HG03469 (cell line): ENCODE measurements around the gene MID2.
"Not testable (repeated sequence)": the region's sequence is repeated elsewhere in the genome, so short reads cannot be mapped to it uniquely, and the experiment has no call there.

Experiments used
- ATAC-seq: cut with Tn5 transposase; IDR thresholded peaks from one replicate; pipeline ENCODE4 v1.9.1; 2021; ENCODE audit warnings: mild to moderate bottlenecking, moderate library complexity, moderate number of reproducible peaks; ENCODE audit not compliant: unreplicated experiment

MID2 gene

DNA sequence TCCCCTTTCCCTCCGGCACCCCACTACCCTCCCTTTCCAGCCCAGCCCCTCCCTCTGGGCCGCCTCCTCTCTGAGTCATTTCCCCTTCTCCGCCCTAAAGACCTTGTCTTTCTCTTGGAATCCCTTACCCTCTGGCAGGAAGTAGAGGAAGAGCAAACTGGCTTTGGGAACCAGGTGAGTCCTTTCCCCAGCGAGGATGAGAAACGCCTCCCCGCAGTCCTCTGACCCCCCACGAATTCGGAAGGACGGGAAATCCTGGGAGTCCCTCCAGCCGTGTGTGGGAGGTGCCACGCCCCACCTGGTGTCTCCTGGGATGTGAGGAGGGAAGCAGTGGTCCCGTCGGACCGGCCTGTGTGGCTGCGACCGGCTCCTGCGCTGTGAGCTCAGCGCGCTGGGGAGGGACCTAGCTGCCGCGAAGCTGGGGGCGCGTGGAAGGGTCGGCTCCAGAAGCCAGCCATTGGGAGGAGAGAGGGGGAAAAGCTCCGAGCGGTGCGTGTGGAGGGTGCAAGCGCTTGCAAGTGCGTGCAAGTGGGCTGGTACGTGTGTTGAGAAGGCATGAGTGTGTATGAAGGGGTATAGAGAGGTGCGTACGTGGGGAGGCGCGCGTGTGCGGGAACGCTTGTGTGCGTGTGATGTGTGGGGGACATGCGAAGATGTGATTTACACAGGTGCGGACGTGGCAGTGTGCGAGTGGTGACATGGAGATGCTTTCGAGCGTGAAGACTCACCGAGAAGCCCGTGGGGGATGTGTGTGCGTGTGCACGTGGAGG lies 110.2 kb downstream of the MID2 start:
- ATAC-seq: no peak

GRCh38 chrX:107936434-107936730 lies 110.7 kb downstream of the MID2 start:
- ATAC-seq: no peak

- no peak for ATAC-seq
Measured at GRCh38 chrX:107940095-107940494, 114.4 kb downstream of the MID2 start.

DNA sequence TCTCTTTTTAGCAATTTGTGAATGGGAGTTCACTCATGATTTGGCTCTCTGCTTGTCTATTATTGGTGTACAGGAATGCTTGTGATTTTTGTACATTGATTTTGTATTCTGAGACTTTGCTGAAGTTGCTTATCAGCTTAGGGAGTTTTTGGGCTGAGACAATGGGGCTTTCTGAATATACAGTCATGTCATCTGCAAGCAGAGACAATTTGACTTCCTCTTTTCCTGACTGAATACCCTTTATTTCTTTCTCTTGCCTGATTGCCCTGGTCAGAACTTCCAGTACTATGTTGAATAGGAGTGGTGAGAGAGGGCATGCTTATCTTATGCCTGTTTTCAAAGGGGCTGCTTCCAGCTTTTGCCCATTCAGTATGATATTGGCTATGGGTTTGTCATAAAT lies 129.7 kb downstream of the MID2 start:
- ATAC-seq: not testable (repeated sequence)

DNA sequence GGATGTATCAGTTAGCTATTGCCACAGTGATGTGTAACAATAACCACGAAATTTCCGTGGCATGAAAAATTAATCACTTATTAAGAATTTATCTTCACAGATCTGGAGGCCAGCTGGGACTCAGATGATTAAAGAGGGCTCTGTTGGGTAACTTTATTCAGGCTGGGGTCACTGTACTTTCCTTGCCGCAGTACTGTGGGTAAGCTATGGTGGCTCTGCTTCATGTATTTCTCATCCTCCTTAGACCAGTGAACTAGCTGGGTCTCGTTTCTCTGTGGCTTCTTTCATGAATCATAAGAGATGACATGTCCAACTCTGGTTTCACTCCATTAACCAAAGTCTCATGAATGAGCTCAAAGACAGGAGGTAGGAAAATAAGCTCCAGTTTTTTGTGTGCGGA lies 143.0 kb downstream of the MID2 start:
- ATAC-seq: no peak

DNA sequence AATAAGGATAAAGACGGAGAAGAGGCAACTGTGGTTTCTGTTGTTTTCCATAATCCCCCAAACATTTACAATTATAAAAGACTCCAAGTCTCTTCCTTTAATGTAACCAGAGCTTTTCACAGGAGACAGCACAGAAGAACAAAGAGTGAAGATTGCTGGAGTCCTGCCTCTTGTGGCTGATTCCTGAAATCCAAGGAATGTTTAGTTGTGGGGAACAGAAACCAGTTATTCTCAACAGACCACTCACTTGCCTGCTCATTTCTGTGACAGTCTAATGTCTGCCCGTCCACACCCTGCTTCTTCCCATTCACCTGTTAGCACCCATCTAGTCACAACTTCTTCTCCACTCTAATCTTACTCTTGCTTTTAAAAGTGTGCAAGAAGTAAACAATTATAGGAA lies 144.4 kb downstream of the MID2 start:
- ATAC-seq: no peak

DNA sequence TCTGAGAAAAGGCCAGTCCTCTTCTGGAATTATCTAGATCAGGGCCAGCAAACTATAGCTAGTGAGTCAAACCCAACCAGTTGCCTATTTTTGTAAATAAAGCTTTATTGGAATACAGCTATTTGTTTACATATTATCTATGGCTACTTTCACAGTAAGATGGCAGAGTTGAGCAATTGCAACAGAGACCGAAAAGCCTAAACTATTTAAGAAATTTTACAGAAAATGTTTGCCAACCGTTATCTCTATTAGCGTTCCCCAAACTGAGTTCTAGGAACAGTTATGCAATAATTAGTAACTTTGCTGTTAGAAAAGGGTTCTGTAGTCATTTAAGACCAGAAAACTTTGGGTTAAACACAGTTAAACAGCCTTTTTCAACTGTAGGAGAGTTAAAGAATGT lies 146.0 kb downstream of the MID2 start:
- no peak for ATAC-seq
